GM18526 (cell line): Measurements from ENCODE around the gene DNAL4.

Experiments
- POLR2A ChIP-seq: IDR thresholded peaks from 3 replicates; pipeline ENCODE4 v1.6.1; 2011; ENCODE audit not compliant: insufficient read length; ENCODE audit errors: extremely low read depth

The DNAL4 gene

GRCh38 chr22:38830845-38831108 lies 36.8 kb upstream of the DNAL4 start:
- no peak for TF ChIP-seq POLR2A

- TF ChIP-seq POLR2A: no peak
Measured at GRCh38 chr22:38830026-38830844, 36.3 kb upstream of the DNAL4 start.

- no peak for TF ChIP-seq POLR2A
Measured at GRCh38 chr22:38829485-38829884, 35.5 kb upstream of the DNAL4 start.

- TF ChIP-seq POLR2A: no peak
Measured at GRCh38 chr22:38828616-38829205, 34.8 kb upstream of the DNAL4 start.

GRCh38 chr22:38828191-38828590 lies 34.2 kb upstream of the DNAL4 start:
- no peak for TF ChIP-seq POLR2A

- no peak for TF ChIP-seq POLR2A
Measured at GRCh38 chr22:38827510-38827909, 33.6 kb upstream of the DNAL4 start.

- no peak for TF ChIP-seq POLR2A
Measured at GRCh38 chr22:38826801-38827200, 32.9 kb upstream of the DNAL4 start.

- TF ChIP-seq POLR2A: no peak
Measured at GRCh38 chr22:38826386-38826785, 32.4 kb upstream of the DNAL4 start.

- no peak for TF ChIP-seq POLR2A
Measured at GRCh38 chr22:38824585-38824984, 30.6 kb upstream of the DNAL4 start.

GRCh38 chr22:38823637-38824036 lies 29.7 kb upstream of the DNAL4 start:
- TF ChIP-seq POLR2A: no peak

GRCh38 chr22:38823076-38823475 lies 29.1 kb upstream of the DNAL4 start:
- no peak for TF ChIP-seq POLR2A

GRCh38 chr22:38820020-38820419 lies 26.1 kb upstream of the DNAL4 start:
- no peak for TF ChIP-seq POLR2A

- TF ChIP-seq POLR2A: no peak
Measured at GRCh38 chr22:38819387-38819940, 25.5 kb upstream of the DNAL4 start.

GRCh38 chr22:38817196-38817595 lies 23.3 kb upstream of the DNAL4 start:
- TF ChIP-seq POLR2A: no peak

- TF ChIP-seq POLR2A: no peak
Measured at GRCh38 chr22:38815842-38816241, 21.9 kb upstream of the DNAL4 start.

- TF ChIP-seq POLR2A: no peak
Measured at GRCh38 chr22:38811241-38811640, 17.3 kb upstream of the DNAL4 start.

- no peak for TF ChIP-seq POLR2A
Measured at GRCh38 chr22:38802671-38803121, 8.8 kb upstream of the DNAL4 start.

GRCh38 chr22:38799265-38800002 lies 5.5 kb upstream of the DNAL4 start:
- TF ChIP-seq POLR2A: no peak
